HepG2 (cell line): ENCODE results near the gene DPH2. TPM values are rescaled to one million over a fixed set of nuclear protein-coding genes. Genes with fewer than 3 reads are reported as not detected.

Source experiments
- AGO2 ChIP-seq: fragments of 200-400 bp; formaldehyde crosslinking; optimal IDR thresholded peaks from 2 replicates; pipeline ENCODE3; 2017; ENCODE audit warnings: mild to moderate bottlenecking, low read depth, low read length, moderate library complexity
- HNF1B ChIP-seq: sonication (generic); formaldehyde crosslinking; IDR thresholded peaks from 2 replicates; pipeline ENCODE4 v1.5.1; 2020; ENCODE audit warnings: mild to moderate bottlenecking, moderate library complexity, missing genetic modification reagents
- HNRNPL ChIP-seq: fragments of 200-400 bp; formaldehyde crosslinking; IDR thresholded peaks from 2 replicates; pipeline ENCODE4 v1.6.1; 2017; ENCODE audit warnings: mild to moderate bottlenecking, low read depth, low read length
- KDM4B ChIP-seq: sonication (generic); formaldehyde crosslinking; IDR thresholded peaks from 2 replicates; pipeline ENCODE4 v1.4.0; 2020; ENCODE audit warnings: missing genetic modification reagents
- KLF6 ChIP-seq: IDR thresholded peaks from 2 replicates; pipeline ENCODE4 v1.8.0; 2016; ENCODE audit warnings: missing biosample characterization, missing genetic modification reagents
- ZBTB21 ChIP-seq: sonication (generic); formaldehyde crosslinking; IDR thresholded peaks from 2 replicates; pipeline ENCODE4 v1.4.0; 2020; ENCODE audit warnings: missing genetic modification reagents
- ZBTB7B ChIP-seq: sonication (generic); formaldehyde crosslinking; IDR thresholded peaks from 2 replicates; pipeline ENCODE4 v1.4.0; 2020; ENCODE audit warnings: missing genetic modification reagents
- ZC3H4 ChIP-seq: sonication (generic); formaldehyde crosslinking; IDR thresholded peaks from 2 replicates; pipeline ENCODE4 v1.4.0; 2020; ENCODE audit warnings: missing genetic modification reagents, borderline replicate concordance
- ZFP1 ChIP-seq: IDR thresholded peaks from 2 replicates; pipeline ENCODE4 v1.6.1; 2016
- ZNF282 ChIP-seq: fragments of 450-650 bp; IDR thresholded peaks from 2 replicates; pipeline ENCODE4 v1.6.1; 2018; ENCODE audit not compliant: partially characterized antibody
- ZNF382 ChIP-seq: sonication (generic); formaldehyde crosslinking; IDR thresholded peaks from 2 replicates; pipeline ENCODE4 v1.5.0; 2020; ENCODE audit warnings: missing genetic modification reagents, mild to moderate bottlenecking, borderline replicate concordance
- ZNF44 ChIP-seq: sonication (generic); formaldehyde crosslinking; IDR thresholded peaks from 2 replicates; pipeline ENCODE4 v1.5.1; 2020; ENCODE audit warnings: mild to moderate bottlenecking, missing genetic modification reagents
- ZNF577 ChIP-seq: sonication (generic); formaldehyde crosslinking; IDR thresholded peaks from 2 replicates; pipeline ENCODE4 v1.4.0; 2020; ENCODE audit warnings: mild to moderate bottlenecking, low read depth, missing genetic modification reagents, borderline replicate concordance
- ZNF660 ChIP-seq: sonication (generic); formaldehyde crosslinking; IDR thresholded peaks from 2 replicates; pipeline ENCODE4 v1.5.1; 2020; ENCODE audit warnings: mild to moderate bottlenecking, low read depth, missing genetic modification reagents, borderline replicate concordance
- ZNF713 ChIP-seq: sonication (generic); formaldehyde crosslinking; IDR thresholded peaks from 2 replicates; pipeline ENCODE4 v1.4.0; 2020; ENCODE audit warnings: mild to moderate bottlenecking, missing genetic modification reagents
- ZNF782 ChIP-seq: sonication (generic); formaldehyde crosslinking; IDR thresholded peaks from 2 replicates; pipeline ENCODE4 v1.4.0; 2020; ENCODE audit warnings: missing genetic modification reagents, mild to moderate bottlenecking, borderline replicate concordance
- polyA plus RNA-seq, 8 experiments: library from polyadenylated mRNA; depleted of rRNA in 3 of 8; stranded (reverse) in 7 of 8; unstranded in 1 of 8; fragments of >200 nt; fragmentation: Illumina TruSeq in 4 of 8; extraction: Trizol in 4 of 8; gene quantifications; 2 replicates each; pipeline versions ENCODE4 v1.2.1 to v1.2.3, GENCODE V29; 2011 to 2016; ENCODE audit warnings: low read depth in 4 of 8, missing spikeins in 1 of 8, mixed read lengths in 1 of 8; ENCODE audit not compliant: insufficient read depth in 1 of 8
- total RNA-seq, 5 experiments: library from RNA; depleted of rRNA; stranded (reverse); fragments of >200 nt; fragmentation: Illumina TruSeq; extraction: Trizol; gene quantifications; 2 replicates each; pipeline ENCODE4 v1.2.3, GENCODE V29; 2016; ENCODE audit warnings: low read depth in 1 of 5
- TF ChIP-seq, protein P1 (sequence below): sonication (generic); formaldehyde crosslinking; IDR thresholded peaks from 2 replicates; pipeline ENCODE4 v1.4.0; 2020; ENCODE audit warnings: mild to moderate bottlenecking, missing genetic modification reagents, borderline replicate concordance
- TF ChIP-seq, protein P2 (sequence below): IDR thresholded peaks from 2 replicates; pipeline ENCODE4 v1.6.1; 2016; ENCODE audit warnings: missing compliant biosample characterization, missing genetic modification reagents, borderline replicate concordance
- TF ChIP-seq, protein P3 (sequence below): sonication (generic); formaldehyde crosslinking; IDR thresholded peaks from 2 replicates; pipeline ENCODE4 v1.5.1; 2020; ENCODE audit warnings: missing genetic modification reagents, mild to moderate bottlenecking, borderline replicate concordance
- TF ChIP-seq, protein P4 (sequence below): IDR thresholded peaks from 2 replicates; pipeline ENCODE4 v1.6.1; 2018; ENCODE audit warnings: missing genetic modification reagents

The DPH2 gene
- total and polyA plus RNA-seq, 2 of the 13 experiments (the other 11 are each of a cell fraction or from before 2014, with no cell fraction given), result 32.2 to 38.3 TPM

DNA sequence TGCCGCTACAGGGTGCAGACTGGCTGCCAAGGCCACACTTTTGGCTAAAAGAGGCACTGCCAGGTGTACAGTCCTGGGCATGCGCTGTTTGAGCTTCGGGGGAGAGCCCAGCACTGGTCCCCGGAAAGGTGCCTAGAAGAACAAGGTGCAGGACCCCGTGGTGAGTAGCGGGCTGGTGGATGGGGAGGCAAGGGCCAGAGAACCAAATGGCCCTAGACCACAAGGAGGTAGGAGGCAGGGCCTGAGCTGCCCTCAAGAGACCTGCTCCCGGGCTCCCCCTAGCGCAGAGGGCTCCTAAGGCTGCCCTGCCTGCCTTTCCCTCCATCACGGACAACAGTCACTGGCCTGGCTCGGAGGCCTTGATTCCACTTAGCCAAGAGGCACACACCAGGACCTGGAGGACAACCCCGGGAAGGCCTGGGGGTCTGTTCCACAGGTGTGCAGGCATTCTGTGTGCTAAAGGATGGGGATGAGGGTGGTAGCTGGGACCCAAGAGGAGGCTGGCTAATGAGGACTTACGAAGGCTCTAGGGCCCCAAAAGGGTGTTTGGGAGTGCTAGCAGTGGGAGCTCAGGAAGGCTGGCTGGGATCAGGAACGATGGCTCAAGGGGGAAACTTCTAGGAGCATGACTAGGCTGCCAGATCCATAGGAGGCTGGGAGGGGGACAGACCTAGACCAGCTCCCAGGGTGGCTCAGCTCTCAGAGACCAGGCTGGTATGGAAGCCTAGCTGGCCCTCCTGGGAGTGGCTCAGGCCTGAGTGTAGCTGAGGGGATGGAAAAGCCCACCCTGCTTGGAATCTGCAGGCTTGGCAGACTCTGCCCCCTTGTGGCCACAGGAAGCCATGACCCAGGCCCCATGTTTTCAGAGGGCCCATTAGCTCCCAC is 35.5 kb upstream of the DPH2 start (continued):
- TF ChIP-seq, protein P1, sequence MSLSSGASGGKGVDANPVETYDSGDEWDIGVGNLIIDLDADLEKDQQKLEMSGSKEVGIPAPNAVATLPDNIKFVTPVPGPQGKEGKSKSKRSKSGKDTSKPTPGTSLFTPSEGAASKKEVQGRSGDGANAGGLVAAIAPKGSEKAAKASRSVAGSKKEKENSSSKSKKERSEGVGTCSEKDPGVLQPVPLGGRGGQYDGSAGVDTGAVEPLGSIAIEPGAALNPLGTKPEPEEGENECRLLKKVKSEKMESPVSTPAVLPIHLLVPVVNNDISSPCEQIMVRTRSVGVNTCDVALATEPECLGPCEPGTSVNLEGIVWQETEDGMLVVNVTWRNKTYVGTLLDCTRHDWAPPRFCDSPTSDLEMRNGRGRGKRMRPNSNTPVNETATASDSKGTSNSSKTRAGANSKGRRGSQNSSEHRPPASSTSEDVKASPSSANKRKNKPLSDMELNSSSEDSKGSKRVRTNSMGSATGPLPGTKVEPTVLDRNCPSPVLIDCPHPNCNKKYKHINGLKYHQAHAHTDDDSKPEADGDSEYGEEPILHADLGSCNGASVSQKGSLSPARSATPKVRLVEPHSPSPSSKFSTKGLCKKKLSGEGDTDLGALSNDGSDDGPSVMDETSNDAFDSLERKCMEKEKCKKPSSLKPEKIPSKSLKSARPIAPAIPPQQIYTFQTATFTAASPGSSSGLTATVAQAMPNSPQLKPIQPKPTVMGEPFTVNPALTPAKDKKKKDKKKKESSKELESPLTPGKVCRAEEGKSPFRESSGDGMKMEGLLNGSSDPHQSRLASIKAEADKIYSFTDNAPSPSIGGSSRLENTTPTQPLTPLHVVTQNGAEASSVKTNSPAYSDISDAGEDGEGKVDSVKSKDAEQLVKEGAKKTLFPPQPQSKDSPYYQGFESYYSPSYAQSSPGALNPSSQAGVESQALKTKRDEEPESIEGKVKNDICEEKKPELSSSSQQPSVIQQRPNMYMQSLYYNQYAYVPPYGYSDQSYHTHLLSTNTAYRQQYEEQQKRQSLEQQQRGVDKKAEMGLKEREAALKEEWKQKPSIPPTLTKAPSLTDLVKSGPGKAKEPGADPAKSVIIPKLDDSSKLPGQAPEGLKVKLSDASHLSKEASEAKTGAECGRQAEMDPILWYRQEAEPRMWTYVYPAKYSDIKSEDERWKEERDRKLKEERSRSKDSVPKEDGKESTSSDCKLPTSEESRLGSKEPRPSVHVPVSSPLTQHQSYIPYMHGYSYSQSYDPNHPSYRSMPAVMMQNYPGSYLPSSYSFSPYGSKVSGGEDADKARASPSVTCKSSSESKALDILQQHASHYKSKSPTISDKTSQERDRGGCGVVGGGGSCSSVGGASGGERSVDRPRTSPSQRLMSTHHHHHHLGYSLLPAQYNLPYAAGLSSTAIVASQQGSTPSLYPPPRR (CRISPR knock-in tag), result no peak
- TF ChIP-seq ZNF660 (CRISPR knock-in tag) (no peak), AGO2 (peak; percentile 4), KDM4B (CRISPR knock-in tag) (no peak), ZFP1 (no peak), HNRNPL (no peak), ZNF782 (CRISPR knock-in tag) (no peak), ZBTB21 (CRISPR knock-in tag) (no peak), ZNF44 (no peak), ZC3H4 (CRISPR knock-in tag) (no peak), ZNF382 (CRISPR knock-in tag) (no peak), HNF1B (CRISPR knock-in tag) (0 out of 2 replicates have a peak, but pooled peaks have one; percentile 29), KLF6 (no peak), ZNF713 (no peak), ZNF577 (CRISPR knock-in tag) (no peak), ZNF282 (no peak), ZBTB7B (peak; percentile 84)
- TF ChIP-seq, protein P2, sequence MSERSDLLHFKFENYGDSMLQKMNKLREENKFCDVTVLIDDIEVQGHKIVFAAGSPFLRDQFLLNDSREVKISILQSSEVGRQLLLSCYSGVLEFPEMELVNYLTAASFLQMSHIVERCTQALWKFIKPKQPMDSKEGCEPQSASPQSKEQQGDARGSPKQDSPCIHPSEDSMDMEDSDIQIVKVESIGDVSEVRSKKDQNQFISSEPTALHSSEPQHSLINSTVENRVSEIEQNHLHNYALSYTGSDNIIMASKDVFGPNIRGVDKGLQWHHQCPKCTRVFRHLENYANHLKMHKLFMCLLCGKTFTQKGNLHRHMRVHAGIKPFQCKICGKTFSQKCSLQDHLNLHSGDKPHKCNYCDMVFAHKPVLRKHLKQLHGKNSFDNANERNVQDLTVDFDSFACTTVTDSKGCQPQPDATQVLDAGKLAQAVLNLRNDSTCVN (CRISPR knock-in tag), result no peak
- TF ChIP-seq, protein P3, sequence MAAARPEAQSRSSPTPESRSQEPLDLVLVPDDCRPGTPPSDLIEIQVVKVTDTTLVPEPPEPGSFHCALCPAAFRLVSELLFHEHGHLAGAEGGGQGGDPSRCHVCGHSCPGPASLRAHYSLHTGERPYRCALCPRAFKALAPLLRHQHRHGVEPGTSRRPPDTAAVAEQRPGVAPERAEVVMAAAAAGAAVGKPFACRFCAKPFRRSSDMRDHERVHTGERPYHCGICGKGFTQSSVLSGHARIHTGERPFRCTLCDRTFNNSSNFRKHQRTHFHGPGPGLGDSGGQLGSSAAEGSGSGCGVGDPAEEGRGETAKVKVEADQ, result no peak
- TF ChIP-seq, protein P4, sequence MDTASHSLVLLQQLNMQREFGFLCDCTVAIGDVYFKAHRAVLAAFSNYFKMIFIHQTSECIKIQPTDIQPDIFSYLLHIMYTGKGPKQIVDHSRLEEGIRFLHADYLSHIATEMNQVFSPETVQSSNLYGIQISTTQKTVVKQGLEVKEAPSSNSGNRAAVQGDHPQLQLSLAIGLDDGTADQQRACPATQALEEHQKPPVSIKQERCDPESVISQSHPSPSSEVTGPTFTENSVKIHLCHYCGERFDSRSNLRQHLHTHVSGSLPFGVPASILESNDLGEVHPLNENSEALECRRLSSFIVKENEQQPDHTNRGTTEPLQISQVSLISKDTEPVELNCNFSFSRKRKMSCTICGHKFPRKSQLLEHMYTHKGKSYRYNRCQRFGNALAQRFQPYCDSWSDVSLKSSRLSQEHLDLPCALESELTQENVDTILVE (CRISPR knock-in tag), result no peak
